ENCODE results near the gene EIF2S1.
A peak's percentile ranks its signal among the peaks of the same experiment; 100 is the strongest.
"Not testable (repeated sequence)": the region's sequence is repeated elsewhere in the genome, so short reads cannot be mapped to it uniquely, and the experiment has no call there.

The EIF2S1 gene

DNA sequence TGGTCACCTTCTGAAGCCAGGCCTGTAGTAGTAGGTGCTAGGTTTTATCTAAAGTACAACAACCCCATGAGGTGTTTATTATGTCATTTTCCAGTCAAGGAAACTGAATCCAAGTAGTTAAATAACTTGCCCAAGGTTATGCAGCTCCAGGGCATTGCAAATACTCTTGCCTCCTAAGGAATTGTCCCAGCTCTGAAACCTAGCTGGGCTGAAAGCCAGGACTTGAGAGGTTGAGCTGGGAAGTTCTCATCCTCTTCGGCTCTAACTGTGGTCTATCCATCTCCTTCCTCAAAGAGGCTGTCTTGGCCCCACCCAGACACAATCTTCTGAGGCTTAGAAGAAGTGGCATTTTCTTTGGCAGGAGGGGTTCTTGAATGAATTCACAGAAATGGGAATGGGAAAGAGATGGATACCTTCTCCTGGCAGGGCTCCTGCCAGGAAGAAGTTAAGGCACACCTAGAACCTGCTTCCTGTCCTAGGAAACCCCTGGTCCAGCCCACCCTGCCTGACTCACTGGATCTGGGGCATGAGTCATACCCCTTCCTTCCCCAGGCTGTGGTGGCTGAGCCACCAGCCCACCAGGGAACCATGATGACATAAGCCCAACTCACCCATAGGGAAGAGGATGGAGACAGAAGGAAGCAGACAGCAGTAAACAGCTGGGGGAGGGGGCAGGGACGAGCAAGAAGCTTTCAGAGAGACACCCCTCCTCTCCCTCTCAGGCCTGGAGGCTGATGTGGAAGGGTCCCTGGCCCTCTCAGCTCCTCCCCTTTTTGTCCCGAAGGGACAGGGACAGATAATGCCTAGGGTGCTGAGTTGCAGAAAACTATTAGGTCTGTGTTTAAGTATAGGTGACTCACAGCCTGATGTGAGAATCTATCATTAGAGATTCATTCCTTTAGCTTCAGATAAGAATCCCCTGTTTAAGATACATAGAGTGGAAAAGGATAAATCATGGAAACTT lies 54.0 kb downstream of the EIF2S1 start:
- Histone ChIP-seq H3K36me3 (ENCODE audit: insufficient read depth, low read length) (no peaks in the 10 kb centered on the region), H3K9me3 (replicated peaks; ENCODE audit: low read length) (no peaks in the 10 kb centered on the region), H3K4me2 (ENCODE audit: low read length) (peak overlapping the region; percentile 62), H3K4me1 (ENCODE audit: control insufficient read depth, insufficient read depth, low read length) (peaks cover 29% of the 10 kb centered on the region), H3K27me3 (ENCODE audit: control insufficient read depth, insufficient read depth, low read length) (no peaks in the 10 kb centered on the region), H3K4me3 (ENCODE audit: low read length) (no peak overlapping the region), H3K9ac (ENCODE audit: low read depth, low read length) (no peak overlapping the region)

DNA sequence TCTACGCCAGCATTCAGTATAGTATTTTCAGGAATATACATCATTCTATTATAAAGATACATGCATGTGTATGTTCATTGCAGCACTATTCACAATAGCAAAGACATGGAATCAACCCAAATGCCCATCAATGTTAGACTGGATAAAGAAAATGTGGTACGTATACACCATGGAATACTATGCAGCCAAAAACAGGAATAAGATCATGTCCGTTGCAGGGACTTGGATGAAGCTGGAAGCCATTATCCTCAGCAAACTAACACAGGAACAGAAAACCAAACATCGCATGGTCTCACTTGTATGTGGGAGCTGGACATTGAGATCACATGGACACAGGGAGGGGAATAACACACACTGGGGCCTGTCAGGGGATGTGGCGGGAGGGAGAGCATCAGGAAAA lies 55.5 kb downstream of the EIF2S1 start:
- H3K4me3 ChIP-seq (ENCODE audit: low read length); H3K9ac ChIP-seq (ENCODE audit: low read depth, low read length); H3K4me2 ChIP-seq (ENCODE audit: low read length); H3K9me3 ChIP-seq (replicated peaks; ENCODE audit: low read length); H3K36me3 ChIP-seq (ENCODE audit: insufficient read depth, low read length); H3K27me3 ChIP-seq (ENCODE audit: control insufficient read depth, insufficient read depth, low read length): not testable (repeated sequence)
- peaks cover 30% of the 10 kb centered on the region for H3K4me1 ChIP-seq (ENCODE audit: control insufficient read depth, insufficient read depth, low read length)

DNA sequence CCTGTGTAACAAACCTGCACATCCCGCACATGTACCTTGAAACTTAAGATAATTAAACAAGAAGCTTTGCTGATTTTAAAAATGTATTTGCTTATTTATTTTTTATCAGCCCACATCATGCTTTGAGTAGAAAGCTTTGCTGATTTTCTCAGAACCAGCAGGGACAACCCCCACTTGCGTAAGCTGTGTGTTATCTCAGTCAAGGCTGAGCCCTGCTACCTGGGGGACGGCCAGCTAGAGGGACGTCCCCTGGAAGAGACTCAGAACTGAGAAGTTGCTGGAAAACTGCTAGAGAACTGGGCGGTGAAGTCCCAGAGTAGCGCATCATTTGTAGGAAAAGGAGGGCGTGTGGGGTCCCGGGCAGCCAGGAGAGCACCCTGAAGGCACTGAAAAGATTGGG lies 56.0 kb downstream of the EIF2S1 start:
- Histone ChIP-seq H3K4me1 (ENCODE audit: control insufficient read depth, insufficient read depth, low read length) (peaks cover 30% of the 10 kb centered on the region), H3K4me2 (ENCODE audit: low read length) (no peak overlapping the region), H3K27me3 (ENCODE audit: control insufficient read depth, insufficient read depth, low read length) (no peaks in the 10 kb centered on the region), H3K36me3 (ENCODE audit: insufficient read depth, low read length) (no peaks in the 10 kb centered on the region), H3K9ac (ENCODE audit: low read depth, low read length) (no peak overlapping the region), H3K4me3 (ENCODE audit: low read length) (no peak overlapping the region), H3K9me3 (replicated peaks; ENCODE audit: low read length) (no peaks in the 10 kb centered on the region)

DNA sequence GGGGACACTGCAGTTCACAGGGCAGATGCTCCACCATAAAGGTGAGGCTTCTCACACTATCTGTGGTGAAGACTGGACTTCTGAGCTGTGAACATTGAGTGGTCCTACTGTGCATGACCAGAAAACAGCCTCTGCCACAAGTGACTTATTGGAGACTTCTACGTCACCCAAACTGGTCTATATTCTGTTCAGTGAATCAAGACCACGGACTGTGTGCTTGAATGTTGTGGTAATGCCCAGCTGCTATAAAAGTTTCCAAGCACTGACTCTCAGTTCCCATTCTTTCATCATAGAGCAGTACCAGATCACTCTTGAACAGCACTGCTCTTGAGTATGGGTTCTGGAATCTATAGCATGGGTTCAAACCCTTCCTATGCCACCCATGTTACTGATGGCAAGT lies 56.7 kb downstream of the EIF2S1 start:
- peaks cover 27% of the 10 kb centered on the region for H3K4me1 ChIP-seq (ENCODE audit: control insufficient read depth, insufficient read depth, low read length)
- H3K4me3 ChIP-seq (ENCODE audit: low read length): no peak overlapping the region
- no peak overlapping the region for H3K4me2 ChIP-seq (ENCODE audit: low read length)
- no peaks in the 10 kb centered on the region for H3K36me3 ChIP-seq (ENCODE audit: insufficient read depth, low read length)
- no peaks in the 10 kb centered on the region for H3K9me3 ChIP-seq (replicated peaks; ENCODE audit: low read length)
- H3K9ac ChIP-seq (ENCODE audit: low read depth, low read length): no peak overlapping the region
- H3K27me3 ChIP-seq (ENCODE audit: control insufficient read depth, insufficient read depth, low read length): no peaks in the 10 kb centered on the region

DNA sequence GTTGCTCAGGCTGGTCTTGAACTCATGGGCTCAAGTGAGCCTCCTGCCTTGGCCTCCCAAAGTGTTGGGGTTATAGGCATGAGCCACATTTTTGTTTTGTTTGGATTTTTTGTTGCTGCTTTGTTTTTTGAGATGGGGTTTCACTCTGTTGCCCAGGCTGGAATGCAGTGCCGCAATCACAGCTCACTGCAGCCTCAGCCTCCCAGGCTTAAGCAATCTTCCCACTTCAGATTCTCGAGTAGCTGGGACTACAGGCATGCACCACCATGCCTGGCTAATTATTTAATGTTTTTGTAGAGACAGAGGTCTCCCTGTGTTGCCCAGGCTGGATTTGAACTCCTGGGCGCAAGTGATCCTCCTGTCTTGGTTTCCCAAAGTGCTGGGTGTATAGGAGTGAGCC lies 57.5 kb downstream of the EIF2S1 start:
- no peaks in the 10 kb centered on the region for H3K9me3 ChIP-seq (replicated peaks; ENCODE audit: low read length)
- no peak overlapping the region for H3K9ac ChIP-seq (ENCODE audit: low read depth, low read length)
- no peak overlapping the region for H3K4me2 ChIP-seq (ENCODE audit: low read length)
- H3K4me1 ChIP-seq (ENCODE audit: control insufficient read depth, insufficient read depth, low read length): peaks cover 22% of the 10 kb centered on the region
- H3K36me3 ChIP-seq (ENCODE audit: insufficient read depth, low read length): no peaks in the 10 kb centered on the region
- H3K27me3 ChIP-seq (ENCODE audit: control insufficient read depth, insufficient read depth, low read length): no peaks in the 10 kb centered on the region
- no peak overlapping the region for H3K4me3 ChIP-seq (ENCODE audit: low read length)

DNA sequence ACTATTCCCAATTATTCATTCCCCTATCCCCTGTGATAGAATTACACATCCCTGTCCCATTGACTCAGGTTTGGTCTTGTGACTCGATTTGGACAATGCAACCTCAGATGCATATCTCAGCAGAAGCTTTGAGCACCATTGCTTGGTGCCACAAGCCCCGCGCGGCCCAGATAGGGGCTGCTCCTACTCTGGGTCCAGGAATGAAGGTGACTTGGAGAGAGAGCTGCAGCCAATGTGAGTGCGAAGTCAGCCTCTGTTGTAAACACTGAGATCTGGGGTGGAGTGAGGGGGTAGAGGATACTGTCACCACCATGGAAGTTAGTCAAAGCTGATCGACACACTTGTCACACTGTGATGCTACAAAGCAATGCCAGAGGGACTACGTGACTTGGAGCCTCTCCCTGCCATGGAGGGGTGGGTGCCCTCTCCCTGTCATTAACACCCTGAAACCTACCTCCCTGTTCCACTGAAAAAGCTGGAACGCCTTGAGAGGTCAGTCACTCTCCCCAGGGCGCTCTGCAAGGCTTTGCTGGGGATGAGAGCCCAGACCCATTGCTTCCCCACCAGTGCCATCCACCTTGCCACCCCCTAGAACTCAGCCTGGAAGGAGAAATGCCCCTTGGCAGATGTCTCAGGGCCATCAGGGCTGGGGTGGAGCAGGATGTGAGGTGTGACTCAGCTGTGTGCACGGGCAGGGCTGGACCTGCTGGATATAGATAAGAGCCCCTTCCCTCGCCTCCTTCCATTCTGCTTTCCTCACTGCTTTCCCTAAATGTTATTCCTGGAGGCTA lies 58.5 kb downstream of the EIF2S1 start:
- H3K9me3 ChIP-seq (replicated peaks; ENCODE audit: low read length): no peaks in the 10 kb centered on the region
- H3K4me3 ChIP-seq (ENCODE audit: low read length): no peak overlapping the region
- H3K27me3 ChIP-seq (ENCODE audit: control insufficient read depth, insufficient read depth, low read length): no peaks in the 10 kb centered on the region
- H3K36me3 ChIP-seq (ENCODE audit: insufficient read depth, low read length): no peaks in the 10 kb centered on the region
- no peak overlapping the region for H3K4me2 ChIP-seq (ENCODE audit: low read length)
- peaks cover 22% of the 10 kb centered on the region for H3K4me1 ChIP-seq (ENCODE audit: control insufficient read depth, insufficient read depth, low read length)
- no peak overlapping the region for H3K9ac ChIP-seq (ENCODE audit: low read depth, low read length)

DNA sequence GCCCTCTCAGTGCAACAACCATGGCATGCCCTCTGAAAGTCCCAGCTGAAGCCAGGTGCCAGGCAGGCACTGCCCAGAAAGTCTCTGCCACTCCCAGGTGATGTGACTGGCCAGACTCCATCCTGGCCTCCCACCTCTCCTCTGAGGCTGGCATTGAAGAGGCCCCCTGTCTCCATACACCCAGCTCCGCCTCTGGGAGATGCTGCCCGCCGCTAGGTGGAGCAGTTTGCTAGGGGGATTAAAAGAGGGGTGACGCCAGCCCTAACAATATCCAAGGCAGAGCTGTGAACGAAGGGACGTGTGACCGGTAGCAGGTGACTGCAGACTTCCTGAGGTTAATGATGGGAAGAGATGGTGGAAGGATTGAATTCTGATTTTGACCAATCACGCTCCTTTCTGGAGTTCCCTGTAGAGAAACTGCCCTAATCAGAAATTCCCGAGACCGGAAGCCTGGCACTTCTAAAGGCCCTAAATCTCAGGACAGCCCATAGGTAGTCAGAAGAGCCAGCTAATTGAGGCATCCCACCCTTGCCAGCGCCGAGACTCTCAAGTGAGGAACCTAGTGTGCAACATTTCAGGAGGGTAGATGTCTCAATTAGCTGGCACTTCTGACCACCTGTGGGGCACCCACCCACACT lies 60.1 kb downstream of the EIF2S1 start:
- H3K9me3 ChIP-seq (replicated peaks; ENCODE audit: low read length): no peaks in the 10 kb centered on the region
- H3K9ac ChIP-seq (ENCODE audit: low read depth, low read length): no peak overlapping the region
- no peak overlapping the region for H3K4me2 ChIP-seq (ENCODE audit: low read length)
- H3K27me3 ChIP-seq (ENCODE audit: control insufficient read depth, insufficient read depth, low read length): peaks cover 6% of the 10 kb centered on the region
- peaks cover 9% of the 10 kb centered on the region for H3K4me1 ChIP-seq (ENCODE audit: control insufficient read depth, insufficient read depth, low read length)
- no peaks in the 10 kb centered on the region for H3K36me3 ChIP-seq (ENCODE audit: insufficient read depth, low read length)
- no peak overlapping the region for H3K4me3 ChIP-seq (ENCODE audit: low read length)

DNA sequence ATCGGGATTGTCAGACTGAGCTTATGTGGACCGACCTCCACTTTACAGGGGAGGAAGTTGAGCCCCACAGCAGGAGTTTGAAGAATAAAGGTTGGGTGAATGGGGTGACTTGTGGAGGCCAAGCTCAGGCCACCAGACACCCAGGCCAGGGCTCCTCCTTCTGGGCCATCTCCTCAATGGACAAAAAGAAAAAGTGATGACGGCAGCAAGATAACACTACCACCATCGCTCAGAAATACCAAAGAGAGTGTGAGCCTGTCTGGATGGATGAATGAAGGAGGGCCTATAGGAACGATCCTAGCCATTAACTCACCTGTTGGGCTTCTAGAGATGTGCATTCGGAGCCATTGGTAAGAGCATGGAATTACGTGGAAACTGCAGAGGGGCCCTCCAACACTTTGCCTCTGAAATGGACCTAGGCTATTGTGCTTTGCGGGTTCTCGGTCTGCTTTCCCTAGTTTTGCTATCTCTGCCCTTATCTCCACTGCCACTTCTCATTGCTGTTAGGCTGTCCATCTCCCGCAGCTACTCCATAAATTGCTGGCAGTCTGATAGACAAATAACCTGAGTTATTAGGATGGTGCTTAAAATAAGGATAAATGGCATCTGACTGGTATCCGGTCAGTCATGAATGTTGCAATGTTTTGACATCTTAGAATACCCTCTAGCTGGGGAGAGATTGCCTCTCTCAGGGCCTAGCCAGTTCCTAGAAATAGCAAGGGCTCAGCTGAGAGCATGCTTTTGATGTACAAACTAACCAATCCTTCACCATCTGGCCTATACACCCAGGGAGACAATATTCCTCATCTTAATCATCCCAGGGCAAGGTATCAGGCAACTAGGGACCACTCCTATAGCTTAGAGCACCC lies 61.5 kb downstream of the EIF2S1 start:
- Histone ChIP-seq H3K27me3 (ENCODE audit: control insufficient read depth, insufficient read depth, low read length) (peaks cover 6% of the 10 kb centered on the region), H3K4me2 (ENCODE audit: low read length) (no peak overlapping the region), H3K4me1 (ENCODE audit: control insufficient read depth, insufficient read depth, low read length) (peaks cover 15% of the 10 kb centered on the region), H3K36me3 (ENCODE audit: insufficient read depth, low read length) (no peaks in the 10 kb centered on the region), H3K9me3 (replicated peaks; ENCODE audit: low read length) (no peaks in the 10 kb centered on the region), H3K4me3 (ENCODE audit: low read length) (no peak overlapping the region), H3K9ac (ENCODE audit: low read depth, low read length) (no peak overlapping the region)

DNA sequence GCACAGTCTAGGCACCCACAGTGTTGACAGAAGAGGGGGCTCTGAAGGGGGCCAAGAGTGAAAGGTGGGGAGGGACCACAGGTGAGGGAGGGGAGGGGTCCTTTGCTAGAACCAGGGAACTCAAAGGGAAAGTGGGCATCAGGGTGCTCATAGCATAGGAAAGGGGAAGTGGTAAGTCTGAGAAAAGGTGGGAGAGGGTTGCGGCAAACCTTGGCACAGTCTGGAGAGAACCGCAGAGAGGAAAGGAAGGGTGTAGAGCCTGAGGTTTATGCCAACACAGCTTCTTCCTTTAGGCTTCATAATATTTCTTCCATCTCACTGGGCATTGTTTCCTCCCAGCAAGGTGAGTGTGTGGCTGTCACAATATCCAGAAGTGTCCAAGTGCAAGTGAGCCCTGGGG lies 63.3 kb downstream of the EIF2S1 start:
- H3K4me2 ChIP-seq (ENCODE audit: low read length): no peak overlapping the region
- no peaks in the 10 kb centered on the region for H3K9me3 ChIP-seq (replicated peaks; ENCODE audit: low read length)
- H3K36me3 ChIP-seq (ENCODE audit: insufficient read depth, low read length): no peaks in the 10 kb centered on the region
- H3K4me3 ChIP-seq (ENCODE audit: low read length): no peak overlapping the region
- H3K27me3 ChIP-seq (ENCODE audit: control insufficient read depth, insufficient read depth, low read length): peaks cover 6% of the 10 kb centered on the region
- H3K4me1 ChIP-seq (ENCODE audit: control insufficient read depth, insufficient read depth, low read length): peaks cover 26% of the 10 kb centered on the region
- no peak overlapping the region for H3K9ac ChIP-seq (ENCODE audit: low read depth, low read length)

DNA sequence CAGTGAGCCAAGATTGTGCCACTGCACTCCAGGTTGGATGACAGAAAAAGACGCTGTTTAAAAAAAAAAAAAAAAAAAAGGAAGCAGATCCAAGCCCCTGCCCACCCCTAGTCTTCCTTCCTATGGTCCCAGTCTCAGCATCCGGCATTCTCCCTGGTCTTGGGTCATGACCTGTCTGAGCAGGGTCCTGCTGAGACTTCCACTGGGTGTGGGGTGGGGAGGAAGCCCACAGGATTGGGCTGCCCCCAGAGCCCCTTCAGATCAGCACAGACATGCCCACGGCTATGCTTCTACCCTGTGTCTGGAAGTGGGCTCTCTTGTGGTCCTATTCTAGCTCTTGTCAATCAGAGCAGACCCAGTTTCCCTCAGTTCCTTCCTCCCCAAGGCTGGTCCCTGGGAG lies 64.4 kb downstream of the EIF2S1 start:
- Histone ChIP-seq H3K36me3 (ENCODE audit: insufficient read depth, low read length) (no peaks in the 10 kb centered on the region), H3K9me3 (replicated peaks; ENCODE audit: low read length) (no peaks in the 10 kb centered on the region), H3K4me3 (ENCODE audit: low read length) (no peak overlapping the region), H3K4me2 (ENCODE audit: low read length) (no peak overlapping the region), H3K27me3 (ENCODE audit: control insufficient read depth, insufficient read depth, low read length) (peaks cover 6% of the 10 kb centered on the region), H3K9ac (ENCODE audit: low read depth, low read length) (no peak overlapping the region), H3K4me1 (ENCODE audit: control insufficient read depth, insufficient read depth, low read length) (peaks cover 18% of the 10 kb centered on the region)

DNA sequence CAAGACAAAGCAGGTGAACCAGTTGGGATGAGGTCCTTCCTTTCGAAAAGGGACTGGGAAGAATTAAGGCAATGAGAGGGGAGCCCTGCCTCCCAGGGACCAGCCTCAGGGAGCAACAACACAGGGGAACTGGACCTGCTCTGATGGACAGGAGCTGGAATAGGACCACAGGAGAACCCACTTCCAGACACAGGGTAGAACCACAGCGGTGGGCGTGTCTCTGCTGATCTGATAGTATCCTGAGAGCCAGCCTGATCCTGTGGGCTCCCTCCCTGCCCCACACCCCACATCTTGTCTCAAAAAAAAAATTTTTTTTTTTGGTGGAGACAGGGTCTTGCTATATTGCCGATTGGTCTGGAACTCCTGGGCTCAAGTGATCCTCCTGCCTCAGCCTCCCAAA lies 65.5 kb downstream of the EIF2S1 start:
- H3K36me3 ChIP-seq (ENCODE audit: insufficient read depth, low read length): no peaks in the 10 kb centered on the region

More for the DNA sequence above, 65.5 kb downstream of the EIF2S1 start:
- Histone ChIP-seq H3K9me3 (replicated peaks; ENCODE audit: low read length) (no peaks in the 10 kb centered on the region), H3K4me1 (ENCODE audit: control insufficient read depth, insufficient read depth, low read length) (peaks cover 18% of the 10 kb centered on the region), H3K4me2 (ENCODE audit: low read length) (no peak overlapping the region), H3K27me3 (ENCODE audit: control insufficient read depth, insufficient read depth, low read length) (peaks cover 6% of the 10 kb centered on the region), H3K9ac (ENCODE audit: low read depth, low read length) (no peak overlapping the region), H3K4me3 (ENCODE audit: low read length) (no peak overlapping the region)
